WTC11 (cell line): ENCODE measurements around the gene RAB25.

Experiments
- CTCF ChIP-seq: fragments of 200-600 bp; IDR thresholded peaks from 2 replicates; pipeline ENCODE4 v1.8.0; 2022; ENCODE audit warnings: antibody characterized with exemption
- E2F1 ChIP-seq: sonication (generic); formaldehyde crosslinking; IDR thresholded peaks from 2 replicates; pipeline ENCODE4 v1.8.0; 2022; ENCODE audit warnings: mild to moderate bottlenecking, missing genetic modification reagents
- FOXJ3 ChIP-seq: sonication (generic); formaldehyde crosslinking; IDR thresholded peaks from 2 replicates; pipeline ENCODE4 v1.9.0; 2021; ENCODE audit warnings: missing genetic modification reagents, mild to moderate bottlenecking, borderline replicate concordance
- ZNF232 ChIP-seq: sonication (generic); formaldehyde crosslinking; IDR thresholded peaks from 2 replicates; pipeline ENCODE4 v1.8.0; 2022; ENCODE audit warnings: mild to moderate bottlenecking, missing genetic modification reagents
- TF ChIP-seq, protein P1 (sequence below): fragments of 250-450 bp; sonication (Bioruptor Pico); IDR thresholded peaks from 2 replicates; pipeline ENCODE4 v1.8.0; 2021; ENCODE audit warnings: mild to moderate bottlenecking

GRCh38 chr1:156054500-156055280, 6.3 kb upstream of the RAB25 start, which contains the start of gene LAMTOR2:
- TF ChIP-seq CTCF (no peak), E2F1 (CRISPR knock-in tag) (no peak), FOXJ3 (CRISPR knock-in tag) (no peak), ZNF232 (CRISPR knock-in tag) (no peak)
- TF ChIP-seq, protein P1, sequence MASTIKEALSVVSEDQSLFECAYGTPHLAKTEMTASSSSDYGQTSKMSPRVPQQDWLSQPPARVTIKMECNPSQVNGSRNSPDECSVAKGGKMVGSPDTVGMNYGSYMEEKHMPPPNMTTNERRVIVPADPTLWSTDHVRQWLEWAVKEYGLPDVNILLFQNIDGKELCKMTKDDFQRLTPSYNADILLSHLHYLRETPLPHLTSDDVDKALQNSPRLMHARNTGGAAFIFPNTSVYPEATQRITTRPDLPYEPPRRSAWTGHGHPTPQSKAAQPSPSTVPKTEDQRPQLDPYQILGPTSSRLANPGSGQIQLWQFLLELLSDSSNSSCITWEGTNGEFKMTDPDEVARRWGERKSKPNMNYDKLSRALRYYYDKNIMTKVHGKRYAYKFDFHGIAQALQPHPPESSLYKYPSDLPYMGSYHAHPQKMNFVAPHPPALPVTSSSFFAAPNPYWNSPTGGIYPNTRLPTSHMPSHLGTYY: no peak
